Measurements from ENCODE around the gene ENDOD1.

DNA sequence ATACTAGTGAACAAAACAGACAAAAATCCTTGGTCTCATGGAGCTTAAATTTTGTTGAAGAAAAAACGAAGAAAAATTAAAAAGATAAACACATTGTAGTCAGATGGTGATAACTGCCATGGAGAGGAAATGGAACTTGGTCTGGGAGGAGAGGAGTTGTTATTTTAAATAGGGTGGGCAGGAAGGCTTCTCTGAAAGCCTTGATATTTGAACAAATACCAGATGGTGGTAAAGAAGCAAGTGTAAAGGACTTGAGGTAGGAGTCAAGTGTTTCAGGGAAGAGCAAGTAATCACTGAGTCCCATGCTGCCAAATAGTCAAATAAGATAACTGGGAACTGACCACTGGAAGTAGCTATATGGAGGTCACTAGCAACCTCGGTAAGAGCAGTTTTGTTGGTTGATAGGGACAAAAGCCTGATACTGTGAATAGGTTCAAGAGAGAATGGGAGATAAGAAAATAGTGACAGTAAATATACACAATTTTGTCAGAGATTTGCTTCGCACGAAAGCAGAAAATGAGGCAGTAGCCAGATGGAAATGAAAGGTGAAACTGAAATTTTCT is 86.3 kb downstream of the ENDOD1 start:
- TF ChIP-seq, protein P1, sequence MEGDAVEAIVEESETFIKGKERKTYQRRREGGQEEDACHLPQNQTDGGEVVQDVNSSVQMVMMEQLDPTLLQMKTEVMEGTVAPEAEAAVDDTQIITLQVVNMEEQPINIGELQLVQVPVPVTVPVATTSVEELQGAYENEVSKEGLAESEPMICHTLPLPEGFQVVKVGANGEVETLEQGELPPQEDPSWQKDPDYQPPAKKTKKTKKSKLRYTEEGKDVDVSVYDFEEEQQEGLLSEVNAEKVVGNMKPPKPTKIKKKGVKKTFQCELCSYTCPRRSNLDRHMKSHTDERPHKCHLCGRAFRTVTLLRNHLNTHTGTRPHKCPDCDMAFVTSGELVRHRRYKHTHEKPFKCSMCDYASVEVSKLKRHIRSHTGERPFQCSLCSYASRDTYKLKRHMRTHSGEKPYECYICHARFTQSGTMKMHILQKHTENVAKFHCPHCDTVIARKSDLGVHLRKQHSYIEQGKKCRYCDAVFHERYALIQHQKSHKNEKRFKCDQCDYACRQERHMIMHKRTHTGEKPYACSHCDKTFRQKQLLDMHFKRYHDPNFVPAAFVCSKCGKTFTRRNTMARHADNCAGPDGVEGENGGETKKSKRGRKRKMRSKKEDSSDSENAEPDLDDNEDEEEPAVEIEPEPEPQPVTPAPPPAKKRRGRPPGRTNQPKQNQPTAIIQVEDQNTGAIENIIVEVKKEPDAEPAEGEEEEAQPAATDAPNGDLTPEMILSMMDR (IDR thresholded peaks at IDR 0.05): no peak
- no peak for TF ChIP-seq POLR2A (IDR thresholded peaks at IDR 0.05)

Measured in right lobe of liver (tissue), 4 donors.